Pancreas (tissue), 10 donors: Measurements from ENCODE around the gene VN1R2. TPM values are rescaled to one million over a fixed set of nuclear protein-coding genes. Genes with fewer than 3 reads are reported as not detected.
"Not testable (repeated sequence)": the region's sequence is repeated elsewhere in the genome, so short reads cannot be mapped to it uniquely, and the experiment has no call there.

Experiments
- ATAC-seq, 4 donors: fragments of 200-7000 bp; cut with Tn5 transposase; one replicate each; pipeline versions ENCODE4 v1.8.0 to v1.9.1; 2020; ENCODE audit warnings: mild to moderate bottlenecking in 4 of 4, moderate library complexity in 4 of 4
- DNase-seq, 6 donors: peaks; one replicate each; pipeline ENCODE4 v3.0.0-alpha.2; 2020
- FAIRE-seq: peaks from 2 replicates; lab custom pipeline; 2012; peaks lifted over from hg19 to GRCh38; lab: Jason Lieb, UNC
- H3K27ac ChIP-seq, 4 donors: fragments of 200-600 bp; sonication (generic); 1 replicate in 3 of 4; 2 replicates in 1 of 4; pipeline versions ENCODE4 v1.5.0 to v1.8.0; 2020
- H3K27me3 ChIP-seq, 4 donors: fragments of 200-600 bp; one replicate each; pipeline ENCODE4 v1.8.0; 2021
- H3K36me3 ChIP-seq, 3 donors: fragments of 200-600 bp; sonication (generic) in 1 of 3; one replicate each; pipeline versions ENCODE4 v1.5.0 to v1.8.0; 2020 to 2021
- H3K4me1 ChIP-seq, 3 donors: fragments of 200-600 bp; one replicate each; pipeline ENCODE4 v1.8.0; 2021
- H3K4me3 ChIP-seq, 4 donors: fragments of 200-600 bp; sonication (generic) in 2 of 4; one replicate each; pipeline versions ENCODE4 v1.5.0 to v1.8.0; 2020 to 2021
- H3K9me3 ChIP-seq, 4 donors: fragments of 200-600 bp; one replicate each; pipeline ENCODE4 v1.8.0; 2021
- CTCF ChIP-seq, 4 donors: fragments of 200-600 bp; sonication (generic) in 3 of 4; IDR thresholded peaks; one replicate each; pipeline versions ENCODE4 v1.5.0 to v1.8.0; 2021; ENCODE audit warnings: antibody characterized with exemption in 4 of 4
- WGBS, 2 donors: extraction: QIAGEN DNeasy Blood & Tissue Kit; methylation state at CpG; one replicate each; pipeline ENCODE4 v1.1.7; 2013; 5-methylcytosine and 5-hydroxymethylcytosine counted together
- intact Hi-C, 3 donors: fragments of 100-400 bp; cut with DNase I; formaldehyde crosslinking; loops; one replicate each; pipeline versions ENCODE4 v1.11.1 to v1.14.2; 2022
- polyA plus RNA-seq, 2 donors: library from polyadenylated mRNA; stranded (reverse); fragments of 200-250 nt; gene quantifications; one replicate each; pipeline ENCODE4 v1.2.3, GENCODE V29; 2013
- total RNA-seq, 6 donors: library from RNA; stranded (reverse); fragmentation: NEBNext Ultra II Directional in 4 of 6; extraction: Animal tissue kit (Norgen Biotek cat#: 25700) in 4 of 6; gene quantifications; one replicate each; pipeline versions ENCODE4 v1.2.1 to v1.2.4, GENCODE V29; 2021 to 2023
- donor health status: healthy with polysubstance abuse.
- donor health status: DM: no; HTN: no; CAD: no; lungs with moderate emphysema.
- donor health status: DM: no; HTN: no; CAD: no.
- donor health status: control.
- donor health status: control.
- donor health status: Bipolar disorder and iron deficiency.
- donor health status: DM: yes; HTN: yes; CAD: no.
- donor health status: DM: no; HTN: no; CAD: no.
- donor health status: DM: no; HTN: no; CAD: no.
- donor health status: DM: yes; HTN: yes; CAD: no.

Gene VN1R2
- not detected for total RNA-seq
- polyA plus RNA-seq: not detected

- H3K27me3 ChIP-seq, ATAC-seq, H3K27ac ChIP-seq, H3K4me1 ChIP-seq, FAIRE-seq, H3K4me3 ChIP-seq, H3K9me3 ChIP-seq, H3K36me3 ChIP-seq, intact Hi-C loops, DNase-seq: not testable (repeated sequence)
- WGBS, 2 donors: 50 to 64% methylated on average over 14 of the region's 14 CpGs
These were observed at the start of gene VN1R2 for GRCh38 chr19:53257715-53258342. Gene VN1R2, plus strand, starts transcription at chr19:53258292. Its CDS starts 84 bp downstream, at chr19:53258376.

DNA sequence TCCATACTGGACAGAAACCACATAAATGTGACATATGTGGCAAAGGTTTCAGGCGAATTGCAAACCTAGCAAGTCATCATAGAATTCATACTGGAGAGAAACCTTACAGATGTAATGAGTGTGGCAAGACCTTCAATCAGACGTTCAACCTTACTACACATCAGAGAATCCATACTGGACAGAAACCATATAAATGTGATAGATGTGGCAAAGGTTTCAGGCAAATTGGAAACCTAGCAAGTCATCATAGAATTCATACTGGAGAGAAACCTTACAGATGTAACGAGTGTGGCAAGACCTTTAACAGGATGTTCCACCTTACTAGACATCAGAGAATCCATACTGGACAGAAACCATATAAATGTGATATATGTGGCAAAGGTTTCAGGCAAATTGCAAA lies 46.5 kb upstream of the VN1R2 start:
- WGBS, 2 donors: 95 to 97% methylated on average over 3 of the region's 3 CpGs
- H3K4me1 ChIP-seq, intact Hi-C loops, H3K4me3 ChIP-seq, H3K27me3 ChIP-seq, ATAC-seq, H3K27ac ChIP-seq, DNase-seq, FAIRE-seq: not testable (repeated sequence)
- Histone ChIP-seq H3K36me3 (peaks cover 3 to 35% (median 19%) of the 10 kb centered on the region in 3 donors), H3K9me3 (peaks cover 3 to 27% (median 15%) of the 10 kb centered on the region in 4 donors)

GRCh38 chr19:53212703-53213320 lies 45.3 kb upstream of the VN1R2 start:
- no peak overlapping the region for H3K27ac ChIP-seq
- intact Hi-C loops: no loop called here
- H3K36me3 ChIP-seq: peaks cover 3 to 34% (median 19%) of the 10 kb centered on the region in 3 donors
- no peak overlapping the region for H3K4me3 ChIP-seq
- DNase-seq: no peak
- 95 to 98% methylated on average over 2 of the region's 2 CpGs for WGBS, 2 donors
- no peak for ATAC-seq
- FAIRE-seq: no peak
- peaks cover 3 to 27% (median 15%) of the 10 kb centered on the region in 4 donors for H3K9me3 ChIP-seq
- TF ChIP-seq CTCF (IDR thresholded peaks at IDR 0.05): no peak
- no peaks in the 10 kb centered on the region for H3K27me3 ChIP-seq
- H3K4me1 ChIP-seq: no peaks in the 10 kb centered on the region

GRCh38 chr19:53222716-53223115 lies 35.4 kb upstream of the VN1R2 start:
- H3K4me3 ChIP-seq, H3K27me3 ChIP-seq, H3K36me3 ChIP-seq, H3K4me1 ChIP-seq, FAIRE-seq, intact Hi-C loops, ATAC-seq, H3K9me3 ChIP-seq, DNase-seq, H3K27ac ChIP-seq: not testable (repeated sequence)
- 94 to 99% methylated on average over 16 to 27 of the region's 28 CpGs for WGBS, 2 donors

GRCh38 chr19:53224606-53225005 lies 33.5 kb upstream of the VN1R2 start:
- H3K4me3 ChIP-seq: no peak overlapping the region
- H3K36me3 ChIP-seq: no peaks in the 10 kb centered on the region
- WGBS, 2 donors: 93 to 94% methylated on average over 15 to 20 of the region's 20 CpGs
- H3K4me1 ChIP-seq: no peaks in the 10 kb centered on the region
- no peaks in the 10 kb centered on the region for H3K9me3 ChIP-seq
- no peak for FAIRE-seq
- H3K27ac ChIP-seq: no peak overlapping the region
- H3K27me3 ChIP-seq: no peaks in the 10 kb centered on the region
- TF ChIP-seq CTCF (IDR thresholded peaks at IDR 0.05): no peak
- intact Hi-C loops: no loop called here
- no peak for ATAC-seq
- DNase-seq: no peak

DNA sequence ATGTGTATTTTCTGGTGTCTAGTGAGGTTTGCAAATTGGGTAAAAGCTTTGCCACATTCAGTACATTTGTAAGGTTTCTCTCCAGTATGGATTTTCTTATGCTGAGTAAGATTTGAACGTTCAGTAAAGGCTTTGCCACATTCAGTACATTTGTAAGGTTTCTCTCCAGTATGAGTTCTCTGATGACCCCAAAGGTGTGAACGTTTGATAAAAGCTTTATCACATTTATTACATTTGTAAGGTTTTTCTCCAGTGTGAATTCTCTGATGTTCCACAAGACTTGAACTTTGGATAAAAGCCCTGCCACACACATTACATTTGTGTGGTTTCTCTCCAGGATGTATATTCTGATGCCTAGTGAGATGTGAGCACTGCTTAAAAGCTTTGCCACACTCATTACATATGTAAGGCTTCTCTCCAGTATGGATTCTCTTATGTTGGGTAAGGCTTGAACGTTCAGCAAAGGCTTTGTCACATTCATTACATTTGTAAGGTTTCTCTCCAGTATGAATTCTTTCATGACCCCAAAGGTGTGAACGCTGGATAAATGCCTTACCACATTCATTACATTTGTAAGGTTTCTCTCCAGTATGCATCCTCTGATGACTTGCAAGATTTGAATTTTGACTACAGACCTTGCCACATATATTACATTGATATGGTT lies 20.8 kb upstream of the VN1R2 start:
- intact Hi-C loops: no loop called here
- H3K4me3 ChIP-seq: no peak overlapping the region
- 82 to 95% methylated on average over 4 of the region's 4 CpGs for WGBS, 2 donors
- no peak for TF ChIP-seq CTCF (IDR thresholded peaks at IDR 0.05)
- H3K27ac ChIP-seq: no peak overlapping the region
- ATAC-seq (no peak), DNase-seq (no peak), FAIRE-seq (no peak)
- no peaks in the 10 kb centered on the region for H3K4me1 ChIP-seq
- H3K27me3 ChIP-seq: no peaks in the 10 kb centered on the region
- peaks cover 0 to 26% (median 19%) of the 10 kb centered on the region in 3 donors for H3K36me3 ChIP-seq
- peaks cover 0 to 14% (median 3%) of the 10 kb centered on the region in 4 donors for H3K9me3 ChIP-seq
